ENCODE data around the gene DUSP22. TPM values are rescaled to one million over a fixed set of nuclear protein-coding genes. Genes with fewer than 3 reads are reported as not detected.

DUSP22 gene
- polyA plus RNA-seq, 4 donors: 22.2 to 24.6 (median 23.3) TPM

DNA sequence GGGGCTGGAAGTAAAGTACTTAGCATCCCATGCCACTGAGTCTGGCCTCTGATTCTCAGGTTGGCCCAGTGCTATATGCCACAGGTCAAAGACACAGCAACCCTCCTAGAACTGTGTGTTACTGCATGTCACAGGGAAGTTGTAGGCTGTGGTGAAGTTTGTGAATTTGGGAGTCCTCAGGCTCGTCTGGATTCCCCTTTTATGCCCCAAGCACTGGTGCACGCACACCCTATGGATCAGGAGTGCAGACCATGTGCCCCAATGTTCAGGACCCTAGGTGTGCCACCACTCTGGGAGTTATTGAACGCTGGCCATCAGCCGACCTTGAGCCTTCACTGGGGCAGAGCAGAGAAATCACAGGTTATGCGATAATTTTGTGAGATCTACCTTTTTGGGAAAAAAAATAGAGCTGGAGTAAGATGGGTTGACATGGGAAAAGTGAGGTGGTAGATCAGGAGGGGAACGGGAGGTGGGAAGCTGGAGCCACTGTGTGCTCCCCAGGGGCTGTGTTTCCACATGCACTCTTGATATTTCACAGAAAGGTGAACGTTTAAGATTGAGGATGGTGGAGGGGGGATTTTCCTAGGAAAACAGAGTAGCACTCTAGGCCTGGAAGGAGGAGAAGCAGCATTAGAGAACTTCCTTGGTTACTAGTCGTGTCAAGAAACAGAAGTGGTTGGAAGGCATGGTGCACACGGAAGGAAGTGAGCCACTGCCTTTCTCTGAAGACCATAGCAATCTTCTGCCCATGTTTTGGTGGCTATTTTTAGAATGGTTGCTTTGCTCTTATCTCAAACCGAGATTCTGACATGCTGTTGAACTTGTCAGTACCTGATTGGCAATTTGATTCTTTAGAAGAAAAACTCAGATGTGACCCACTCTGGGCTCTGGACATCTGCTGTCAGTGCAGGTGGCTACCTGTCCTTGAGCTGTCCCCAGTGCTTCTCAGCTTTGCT is 44.1 kb downstream of the DUSP22 start:
- no peak for DNase-seq (ENCODE audit: low read depth in 4 of 4, low spot score in 3 of 4)

DNA sequence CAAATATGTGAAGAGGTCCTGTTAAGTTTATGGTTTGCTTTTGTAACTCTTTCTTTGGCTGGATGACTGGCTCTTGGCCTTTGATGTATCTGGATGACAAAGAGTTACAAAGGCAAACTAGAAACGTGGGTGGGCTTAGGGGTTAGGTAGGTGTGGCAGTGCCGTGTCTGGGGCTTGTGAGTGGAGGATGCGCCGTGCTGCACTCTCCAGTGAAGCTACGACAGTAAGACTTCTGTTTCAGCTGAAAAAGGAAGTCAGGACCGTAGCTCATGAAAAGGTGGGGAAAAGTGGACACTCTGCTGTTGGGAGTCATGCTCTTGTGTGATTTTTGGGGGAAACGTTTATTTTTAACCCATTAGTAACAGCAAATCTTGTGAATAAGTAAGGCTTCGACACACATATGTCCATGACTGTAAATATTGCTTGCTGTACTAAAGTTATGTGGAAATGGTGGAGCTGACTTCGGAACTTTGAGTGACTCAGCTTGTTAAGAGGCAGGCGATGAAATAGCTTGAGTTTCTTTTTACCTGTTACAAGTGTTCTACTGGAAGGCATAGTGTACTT is 45.6 kb downstream of the DUSP22 start:
- no peak for DNase-seq (ENCODE audit: low read depth in 4 of 4, low spot score in 3 of 4)

DNA sequence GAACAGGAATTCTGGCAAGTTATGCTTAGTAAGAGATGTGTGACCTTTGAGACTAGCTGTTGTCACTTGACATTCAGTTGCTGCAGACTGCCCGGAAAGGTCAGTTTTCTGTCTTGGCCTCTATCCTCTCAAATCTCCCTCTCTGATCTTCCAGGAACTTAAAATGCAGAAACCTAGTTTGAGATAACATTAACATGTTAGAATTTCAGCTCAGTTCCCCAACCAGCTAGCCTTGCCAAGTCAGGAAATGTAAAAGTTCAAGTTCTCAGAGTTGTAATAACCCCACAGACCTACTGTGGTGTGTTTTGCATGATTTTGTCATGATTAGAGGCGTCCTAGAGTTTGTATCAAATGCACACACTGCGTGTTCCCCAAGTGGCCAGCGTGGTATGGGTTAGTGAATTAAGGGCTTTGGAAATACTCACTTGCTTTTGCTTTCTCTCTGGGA is 46.6 kb downstream of the DUSP22 start:
- no peak for DNase-seq (ENCODE audit: low read depth in 4 of 4, low spot score in 3 of 4)

DNA sequence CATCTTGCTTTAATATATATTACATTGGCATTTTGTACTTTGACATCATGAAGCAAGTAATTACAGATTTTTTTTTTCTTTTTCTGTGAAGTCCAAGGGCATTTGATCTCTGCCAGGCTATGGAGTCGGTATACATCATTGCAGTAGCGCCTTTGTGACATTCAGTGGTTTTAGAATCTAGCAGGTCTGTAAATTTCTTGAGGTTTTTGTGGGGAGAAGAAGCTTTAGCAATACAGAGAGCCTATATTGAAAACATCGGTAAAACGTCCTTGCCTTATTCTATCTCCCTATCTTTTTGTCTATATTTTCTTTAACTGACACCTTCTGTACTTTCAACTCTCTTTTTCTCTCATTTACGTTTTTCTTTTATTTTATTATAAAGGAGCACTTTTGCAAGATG is 47.2 kb downstream of the DUSP22 start:
- no peak for DNase-seq (ENCODE audit: low read depth in 4 of 4, low spot score in 3 of 4)

DNA sequence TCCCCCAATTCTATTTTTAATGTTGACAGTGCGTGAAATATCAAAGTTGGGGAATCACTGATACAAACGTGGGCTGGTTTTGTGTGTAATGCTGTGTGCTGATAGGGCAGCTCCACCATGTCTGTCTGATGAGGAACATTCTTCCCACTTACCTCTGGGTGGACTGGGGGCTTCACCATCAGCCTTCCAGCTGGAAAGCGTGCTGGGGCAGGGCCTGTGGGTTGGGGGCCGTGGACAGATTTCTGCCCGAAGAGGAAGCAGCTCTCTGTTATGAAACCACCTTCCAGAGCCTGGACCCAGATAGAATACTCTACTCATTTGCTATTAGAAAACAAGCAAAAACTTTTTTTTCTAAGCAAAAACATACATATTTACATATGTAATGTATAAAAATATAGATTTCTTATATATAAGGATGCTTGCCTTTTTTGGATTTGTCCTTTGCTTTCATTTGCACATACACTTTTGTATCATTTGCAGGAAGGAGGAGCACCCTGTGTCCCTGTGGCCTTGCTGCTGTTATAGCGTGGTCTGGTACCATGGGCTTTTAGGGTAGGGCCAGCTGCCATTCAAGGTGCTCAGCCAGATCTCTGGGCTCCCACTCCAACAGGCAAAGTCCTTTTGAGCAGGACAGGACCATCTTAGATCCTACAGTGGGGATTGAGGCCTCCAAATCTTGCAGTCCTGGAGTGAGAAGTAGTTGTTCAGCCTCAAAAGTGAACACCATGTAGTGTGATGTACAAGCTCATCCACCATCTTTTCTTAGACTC is 48.1 kb downstream of the DUSP22 start:
- no peak for DNase-seq (ENCODE audit: low read depth in 4 of 4, low spot score in 3 of 4)

DNA sequence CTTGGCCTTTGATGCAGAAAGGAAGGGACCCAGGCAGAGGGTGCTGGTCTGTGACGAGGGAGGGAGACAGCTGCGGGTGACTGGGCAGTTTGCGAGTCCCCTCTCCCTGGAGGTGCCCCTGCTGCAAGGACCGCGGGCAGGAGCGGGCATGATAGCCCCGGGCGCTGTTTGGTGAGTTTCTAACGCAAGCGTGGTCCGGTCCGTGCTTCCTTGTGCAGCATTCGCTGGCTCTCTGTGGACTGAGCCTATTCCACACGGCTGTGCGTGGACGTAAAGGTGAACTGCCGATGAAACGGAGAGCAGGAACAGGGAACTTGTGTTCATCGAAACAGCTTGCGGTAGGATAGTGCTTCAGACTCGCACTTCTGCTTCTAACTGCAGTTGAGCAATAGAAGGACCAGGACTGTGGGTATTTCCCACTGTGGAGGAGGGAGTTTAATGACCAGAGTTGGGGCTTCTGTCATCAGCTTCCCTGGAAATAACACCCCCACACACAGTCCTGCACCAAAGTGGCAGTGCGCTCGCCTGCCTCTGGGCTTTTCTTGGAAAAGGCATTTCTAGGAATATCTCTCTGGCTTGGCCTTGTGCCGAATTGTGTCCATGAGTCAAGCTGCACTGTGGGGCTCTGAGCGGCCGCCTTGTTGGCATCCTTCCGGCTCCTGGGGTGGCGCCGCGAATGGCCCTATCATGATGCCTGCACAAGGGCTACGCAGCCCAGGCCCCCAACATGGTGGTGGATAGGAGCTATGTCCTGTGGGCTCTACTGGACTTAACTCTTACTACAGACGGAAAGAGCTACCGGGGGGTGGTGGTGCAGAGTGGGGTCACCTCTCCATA is 48.9 kb downstream of the DUSP22 start:
- DNase-seq (ENCODE audit: low read depth in 4 of 4, low spot score in 3 of 4): no peak

DNA sequence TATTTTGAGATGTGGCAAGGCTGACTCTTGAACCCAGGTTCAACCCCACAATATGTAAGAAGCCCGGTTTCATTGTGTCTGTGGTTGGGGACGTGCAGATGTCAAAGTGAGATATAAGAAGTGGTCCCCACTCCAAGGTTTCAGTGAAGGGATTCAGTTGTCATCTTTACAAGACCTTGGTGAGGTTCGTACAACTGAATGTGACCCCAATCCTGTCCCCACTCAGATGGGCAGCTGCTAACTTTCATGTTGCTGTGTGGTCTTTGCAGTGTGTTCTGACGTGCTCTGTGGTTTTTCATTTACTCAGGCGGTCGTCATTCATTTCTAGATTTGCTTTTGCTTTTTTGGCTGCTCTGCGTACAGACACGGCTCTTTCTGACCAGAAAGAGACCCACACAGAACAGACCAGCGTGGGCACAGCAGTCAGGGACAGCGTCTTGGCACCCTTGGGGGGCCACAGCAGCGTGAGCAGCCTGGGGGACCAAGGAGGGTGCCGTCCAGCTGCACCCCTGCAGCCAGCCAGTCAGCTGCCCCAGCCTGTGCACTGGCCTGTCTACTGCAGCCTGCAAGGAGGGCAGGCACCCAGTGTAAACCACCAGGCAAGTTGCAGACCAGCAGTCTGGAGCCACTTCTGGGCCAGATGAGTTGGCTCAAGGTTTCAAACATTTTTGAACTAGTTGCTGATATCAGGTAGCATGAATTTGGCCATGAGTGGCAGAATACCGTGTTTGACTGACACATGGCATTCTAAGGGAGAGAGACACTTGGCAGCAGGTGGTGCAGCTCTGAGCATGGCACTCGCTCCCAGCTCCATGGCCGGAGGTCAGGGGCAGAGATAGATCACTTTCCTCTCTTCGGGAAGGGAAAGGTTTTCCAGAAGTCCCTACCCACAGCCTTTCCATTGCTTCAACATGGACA is 49.9 kb downstream of the DUSP22 start:
- DNase-seq (ENCODE audit: low read depth in 4 of 4, low spot score in 3 of 4): no peak

DNA sequence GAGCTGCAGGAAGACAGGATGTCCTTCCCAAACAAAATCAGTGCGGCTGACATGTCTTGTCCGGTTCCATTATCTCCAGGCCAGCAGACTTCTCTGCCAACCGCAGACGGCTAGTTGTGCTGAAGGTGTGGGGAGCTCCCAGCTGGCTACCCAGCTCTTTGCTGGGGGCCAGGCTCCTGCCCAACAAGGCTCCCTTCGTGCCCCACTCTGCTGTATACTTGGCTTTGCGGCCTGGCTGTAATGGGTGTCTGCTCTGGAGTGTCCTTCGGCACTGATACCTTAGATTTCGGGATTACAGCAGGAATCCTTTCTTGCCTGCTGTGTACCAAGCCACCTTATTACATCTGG is 50.5 kb downstream of the DUSP22 start:
- DNase-seq (ENCODE audit: low read depth in 4 of 4, low spot score in 3 of 4): no peak

DNA sequence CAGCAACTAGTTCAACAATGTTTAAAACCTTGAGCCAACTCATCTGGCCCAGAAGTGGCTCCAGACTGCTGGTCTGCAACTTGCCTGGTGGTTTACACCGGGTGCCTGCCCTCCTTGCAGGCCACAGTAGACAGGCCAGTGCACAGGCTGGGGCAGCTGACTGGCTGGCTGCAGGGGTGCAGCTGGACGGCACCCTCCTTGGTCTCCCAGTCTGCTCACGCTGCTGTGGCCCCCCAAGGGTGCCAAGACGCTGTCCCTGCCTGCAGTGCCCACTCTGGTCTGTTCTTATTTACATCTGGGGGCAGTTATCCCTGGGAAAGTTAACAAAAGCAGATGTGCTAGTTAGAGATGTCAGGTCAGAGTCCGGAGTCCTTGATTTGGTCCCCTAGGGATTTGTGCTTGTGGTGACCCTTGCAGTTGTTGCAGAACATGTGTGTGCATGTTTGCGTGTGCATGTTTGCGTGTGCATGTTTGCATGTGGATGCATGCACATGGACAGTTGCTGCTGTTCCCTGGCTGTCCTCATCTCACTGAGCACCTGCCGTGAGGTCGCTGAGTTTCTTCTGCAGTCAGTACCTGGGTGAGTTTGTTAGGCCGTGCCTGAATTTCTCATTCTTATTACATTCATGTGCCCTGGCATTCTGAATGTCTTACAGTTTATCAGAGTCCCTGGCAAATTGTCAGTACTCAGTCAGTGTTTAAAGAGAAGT is 51.1 kb downstream of the DUSP22 start:
- DNase-seq (ENCODE audit: low read depth in 4 of 4, low spot score in 3 of 4): no peak

DNA sequence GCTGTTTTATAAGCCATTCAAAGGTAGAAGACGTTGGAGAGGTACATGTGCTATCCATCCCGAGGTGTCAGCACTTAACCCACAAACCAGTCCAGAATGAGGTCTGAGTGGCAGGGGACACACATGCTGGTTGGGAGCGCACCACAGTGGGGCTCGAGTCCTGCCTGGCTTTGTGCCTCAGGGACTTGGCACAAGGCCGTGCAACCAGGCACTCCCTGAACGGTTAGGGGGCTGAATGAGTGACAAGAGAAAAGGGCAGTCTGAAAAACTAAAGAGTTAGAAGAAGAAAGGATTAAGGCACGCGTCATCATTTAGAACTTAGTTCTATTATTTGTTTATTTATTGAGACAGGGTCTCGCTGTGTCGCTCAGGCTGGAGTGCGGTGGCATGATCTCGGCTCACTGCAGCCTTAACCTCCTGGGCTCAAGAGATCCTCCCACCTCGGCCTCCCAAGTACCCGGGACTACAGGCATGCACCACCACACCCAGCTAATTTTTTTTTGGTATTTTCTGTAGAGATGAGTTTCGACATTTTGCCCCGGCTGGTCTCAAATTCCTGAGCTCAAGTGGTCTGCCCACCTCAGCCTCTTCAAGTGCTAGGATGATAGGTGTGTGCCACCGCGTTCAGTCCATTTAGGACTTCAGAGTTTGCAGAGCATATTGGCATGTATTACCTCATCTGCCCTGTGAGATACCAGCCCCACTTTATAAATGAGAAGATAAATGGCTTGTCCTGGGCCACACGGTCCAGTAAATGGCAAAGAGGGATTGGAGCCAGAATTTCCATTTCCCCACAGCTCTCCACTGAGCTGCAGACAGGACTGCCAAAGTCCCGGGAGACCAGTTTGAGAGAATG is 51.9 kb downstream of the DUSP22 start:
- no peak for DNase-seq (ENCODE audit: low read depth in 4 of 4, low spot score in 3 of 4)

DNA sequence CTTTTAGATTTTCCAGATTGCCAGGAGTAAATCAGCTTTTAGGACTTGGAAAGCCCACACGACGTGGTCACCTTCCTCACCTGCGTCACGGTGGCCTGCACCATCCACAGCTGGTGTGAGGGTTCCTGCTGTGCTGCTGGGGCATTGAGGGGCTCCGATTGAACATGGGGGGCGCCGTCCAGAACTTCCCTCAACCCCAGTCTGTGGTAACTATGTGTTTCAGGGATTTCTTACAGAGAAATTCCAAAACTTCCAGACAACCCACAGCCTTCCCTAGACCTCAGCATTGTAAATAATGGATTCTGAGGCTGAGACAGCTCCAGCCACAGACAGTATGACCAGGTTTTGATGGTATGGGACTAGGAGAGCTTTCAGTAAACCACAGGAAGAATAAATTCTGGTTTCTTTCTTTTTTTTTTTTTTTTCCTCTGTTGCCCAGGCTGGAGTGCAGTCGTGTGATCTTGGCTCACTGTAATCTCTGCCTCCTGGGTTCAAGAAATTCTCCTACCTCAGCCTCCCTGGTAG is 52.6 kb downstream of the DUSP22 start:
- no peak for DNase-seq (ENCODE audit: low read depth in 4 of 4, low spot score in 3 of 4)

DNA sequence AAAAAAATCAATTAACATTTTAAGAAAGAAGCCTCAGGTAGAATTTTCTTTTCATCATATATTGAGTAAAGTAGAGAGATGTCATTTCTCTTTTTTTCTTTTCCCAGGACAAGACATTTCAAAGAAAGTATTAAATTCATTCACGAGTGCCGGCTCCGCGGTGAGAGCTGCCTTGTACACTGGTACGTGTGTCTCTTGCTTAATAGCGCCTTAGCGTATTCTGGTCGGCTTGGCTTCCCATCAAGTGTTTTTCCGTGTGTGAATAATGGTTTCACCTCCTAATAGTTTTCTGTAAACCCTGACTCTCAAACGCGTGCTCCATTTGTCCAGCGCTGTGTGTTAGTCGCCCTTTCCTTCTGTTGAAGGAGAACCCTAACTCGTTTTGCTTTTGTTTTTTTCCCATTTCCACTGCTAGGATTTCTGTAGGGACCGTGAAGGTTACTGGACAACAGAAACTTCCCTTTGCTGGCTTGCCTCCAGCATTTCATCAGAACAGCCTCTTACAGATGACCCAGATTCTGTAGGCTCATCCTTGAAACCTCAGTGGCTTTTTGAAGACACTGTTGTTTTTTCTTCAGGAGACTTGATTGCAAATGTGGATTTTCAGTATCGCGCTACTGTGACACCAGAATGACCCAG is 53.6 kb downstream of the DUSP22 start:
- no peak for DNase-seq (ENCODE audit: low read depth in 4 of 4, low spot score in 3 of 4)

DNA sequence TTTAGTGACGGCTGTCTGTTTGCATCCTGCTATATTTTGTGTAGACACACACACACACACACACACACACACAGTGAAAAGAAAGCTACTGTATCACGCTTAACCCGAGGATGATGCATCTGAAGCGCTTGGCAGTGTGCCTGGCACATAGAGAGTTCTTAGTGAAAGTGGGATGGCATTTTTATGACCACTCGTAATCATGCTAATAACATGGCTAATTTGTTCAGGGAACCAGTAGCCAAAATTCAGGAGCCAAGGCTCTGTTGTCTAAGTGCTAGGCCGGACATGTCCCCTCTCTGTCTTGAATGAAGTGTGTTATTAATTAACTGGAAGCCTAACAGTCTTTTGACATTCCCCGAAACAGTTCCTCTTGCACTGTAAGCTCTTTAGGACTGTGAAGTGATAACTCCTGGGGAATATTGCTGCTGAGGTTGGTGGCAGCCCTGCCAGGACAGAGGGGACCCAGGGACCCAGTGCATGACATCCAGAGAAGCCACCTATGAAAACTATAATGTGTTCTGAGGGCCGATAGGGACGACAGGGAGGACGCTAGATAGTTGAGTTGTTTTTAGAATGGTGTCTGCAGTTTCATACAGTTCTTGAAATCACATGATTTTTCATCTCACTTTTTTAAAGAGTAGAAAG is 54.2 kb downstream of the DUSP22 start:
- DNase-seq (ENCODE audit: low read depth in 4 of 4, low spot score in 3 of 4): no peak

DNA sequence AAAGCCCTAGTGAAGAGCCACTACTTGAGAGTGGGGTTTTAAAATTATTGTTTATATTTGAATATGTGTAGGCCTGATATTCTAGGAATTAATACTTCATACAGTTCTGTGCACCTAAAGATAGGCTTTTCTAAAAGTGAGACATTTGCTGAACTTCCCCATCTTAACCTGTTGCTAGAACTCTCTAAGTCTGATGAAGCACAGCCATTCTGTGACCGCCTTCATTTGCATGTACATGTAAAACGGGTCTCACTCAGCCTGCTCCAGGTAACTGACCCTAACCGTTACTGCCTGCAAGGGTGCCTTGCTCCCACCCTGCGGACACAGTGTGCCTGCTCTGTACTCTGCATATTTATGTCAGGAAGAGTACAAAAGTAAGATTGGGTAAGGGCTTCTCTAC is 54.9 kb downstream of the DUSP22 start:
- no peak for DNase-seq (ENCODE audit: low read depth in 4 of 4, low spot score in 3 of 4)

DNA sequence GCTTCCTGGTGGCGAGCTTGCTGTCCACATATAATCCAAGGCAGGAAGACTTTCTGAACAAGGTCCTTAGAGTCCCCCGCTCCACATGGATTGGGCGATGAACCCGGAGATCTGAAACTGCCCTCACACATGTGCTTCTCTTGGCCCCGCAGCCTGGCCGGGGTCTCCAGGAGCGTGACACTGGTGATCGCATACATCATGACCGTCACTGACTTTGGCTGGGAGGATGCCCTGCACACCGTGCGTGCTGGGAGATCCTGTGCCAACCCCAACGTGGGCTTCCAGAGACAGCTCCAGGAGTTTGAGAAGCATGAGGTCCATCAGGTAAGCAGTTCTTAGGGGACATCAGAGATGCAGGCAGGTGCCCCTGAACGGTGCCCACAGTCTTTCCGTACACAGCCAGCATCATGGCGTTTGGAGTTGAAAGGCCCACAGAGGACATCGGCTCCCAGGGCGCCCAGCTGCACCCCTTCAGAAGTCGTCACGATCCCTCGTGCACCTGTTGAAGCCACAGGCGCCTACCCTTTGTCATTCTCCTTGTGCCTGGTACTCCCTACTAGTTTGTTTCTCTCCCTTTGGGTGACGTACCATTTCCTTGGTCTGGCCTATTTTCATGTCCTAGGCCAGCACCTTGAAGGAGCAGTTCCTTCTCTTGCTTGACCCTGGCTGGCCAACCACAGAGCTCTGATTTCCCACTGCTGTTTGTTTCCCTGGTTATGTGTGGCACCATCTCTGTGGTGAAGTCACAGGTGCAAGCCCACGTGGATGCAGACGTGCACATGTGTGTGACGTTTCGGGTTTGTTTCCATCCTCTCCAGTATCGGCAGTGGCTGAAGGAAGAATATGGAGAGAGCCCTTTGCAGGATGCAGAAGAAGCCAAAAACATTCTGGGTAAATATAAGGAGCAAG is 55.9 kb downstream of the DUSP22 start:
- no peak for DNase-seq (ENCODE audit: low read depth in 4 of 4, low spot score in 3 of 4)

Data from right renal pelvis (tissue), 4 donors.